Panc1 (cell line): Measurements from ENCODE around the gene ALKAL2. TPM values are rescaled to one million over a fixed set of nuclear protein-coding genes. Genes with fewer than 3 reads are reported as not detected.

Source experiments
- total RNA-seq: library from RNA; stranded (reverse); gene quantifications from one replicate; pipeline ENCODE4 v1.2.1, GENCODE V29; 2021; ENCODE audit not compliant: unreplicated experiment

Gene ALKAL2
- total RNA-seq, 1 experiment from 2014 or later: not detected

Other genes starting within 250 kb of the ALKAL2 start
- 0.13 TPM for gene FAM110C, start 241.6 kb downstream of the ALKAL2 start, total RNA-seq
- 28.4 TPM for gene SH3YL1, start 24.1 kb downstream of the ALKAL2 start, total RNA-seq
- 90.9 TPM for gene ACP1, start 23.1 kb downstream of the ALKAL2 start, total RNA-seq